Retina (tissue), 1 donor: ENCODE data around the gene GRK3.
"Not testable (repeated sequence)": the region's sequence is repeated elsewhere in the genome, so short reads cannot be mapped to it uniquely, and the experiment has no call there.

Source experiments
- DNase-seq: peaks from one replicate; pipeline ENCODE4 v3.0.0-alpha.2; 2016

The GRK3 gene

GRCh38 chr22:25564320-25564978 is at the start of gene GRK3:
Gene GRK3 (plus strand): TSS chr22:25564675. CDS start chr22:25565041, 366 bp downstream.
- peak; percentile 80 for DNase-seq

- no peak for DNase-seq
These were observed 46.3 kb upstream of the GRK3 start for GRCh38 chr22:25518000-25518663.

GRCh38 chr22:25525376-25525775 is 39.1 kb upstream of the GRK3 start:
- DNase-seq: no peak

GRCh38 chr22:25525804-25526584 is 38.5 kb upstream of the GRK3 start:
- DNase-seq: not testable (repeated sequence)

- DNase-seq: not testable (repeated sequence)
These were observed 37.5 kb upstream of the GRK3 start for GRCh38 chr22:25527016-25527415.

- DNase-seq: not testable (repeated sequence)
These were observed 36.4 kb upstream of the GRK3 start for GRCh38 chr22:25528068-25528467.

GRCh38 chr22:25529059-25529458 is 35.4 kb upstream of the GRK3 start:
- DNase-seq: not testable (repeated sequence)

GRCh38 chr22:25529541-25530137 is 34.8 kb upstream of the GRK3 start:
- DNase-seq: not testable (repeated sequence)

- not testable (repeated sequence) for DNase-seq
These were observed 32.8 kb upstream of the GRK3 start for GRCh38 chr22:25531677-25532076.

- no peak for DNase-seq
These were observed 29.8 kb upstream of the GRK3 start for GRCh38 chr22:25534724-25535123.

- no peak for DNase-seq
These were observed 27.9 kb upstream of the GRK3 start for GRCh38 chr22:25536589-25536988.

- DNase-seq: no peak
These were observed 24.1 kb upstream of the GRK3 start for GRCh38 chr22:25540166-25540907.

GRCh38 chr22:25540908-25541660 is 23.4 kb upstream of the GRK3 start:
- no peak for DNase-seq

- no peak for DNase-seq
These were observed 22.3 kb upstream of the GRK3 start for GRCh38 chr22:25542191-25542590.

GRCh38 chr22:25542720-25543402 is 21.6 kb upstream of the GRK3 start:
- no peak for DNase-seq

GRCh38 chr22:25545146-25545545 is 19.3 kb upstream of the GRK3 start:
- DNase-seq: no peak

- DNase-seq: no peak
These were observed 18.8 kb upstream of the GRK3 start for GRCh38 chr22:25545672-25546071.

GRCh38 chr22:25546242-25546641 is 18.2 kb upstream of the GRK3 start:
- DNase-seq: no peak

GRCh38 chr22:25546751-25547150 is 17.7 kb upstream of the GRK3 start:
- no peak for DNase-seq

- DNase-seq: no peak
These were observed 15.5 kb upstream of the GRK3 start for GRCh38 chr22:25548866-25549464.

- no peak for DNase-seq
These were observed 13.1 kb upstream of the GRK3 start for GRCh38 chr22:25551396-25551795.
